Fibroblast of skin of left quadriceps (primary cell): ENCODE measurements around the gene MARCHF2.
"Not testable (repeated sequence)": the region's sequence is repeated elsewhere in the genome, so short reads cannot be mapped to it uniquely, and the experiment has no call there.

Experiments
- DNase-seq, 2 experiments: peaks; one replicate each; pipeline ENCODE4 v3.0.0-alpha.2; 2013; ENCODE audit warnings: low read depth in 2 of 2

The MARCHF2 gene

GRCh38 chr19:8412783-8413628 lies at the start of gene MARCHF2:
MARCHF2 (plus strand) TSS chr19:8413305; CDS start chr19:8421841, 8,536 bp downstream.
- DNase-seq, result peak; percentile 90 to 91

GRCh38 chr19:8363803-8364771 lies 49.0 kb upstream of the MARCHF2 start, which contains the start of gene ANGPTL4:
ANGPTL4 (plus strand) TSS chr19:8364155; CDS start chr19:8364322, 167 bp downstream.
- no peak for DNase-seq

- no peak for DNase-seq
Measured at GRCh38 chr19:8366121-8366581, 47.0 kb upstream of the MARCHF2 start.

GRCh38 chr19:8366961-8367326 lies 46.2 kb upstream of the MARCHF2 start:
- DNase-seq, result no peak

- DNase-seq, result peak; percentile 94 to 95
Measured at GRCh38 chr19:8367327-8368001, 45.6 kb upstream of the MARCHF2 start.

GRCh38 chr19:8370176-8371010 lies 42.7 kb upstream of the MARCHF2 start:
- DNase-seq, result no peak

- no peak for DNase-seq
Measured at GRCh38 chr19:8371011-8371804, 41.9 kb upstream of the MARCHF2 start.

GRCh38 chr19:8373867-8374813 lies 39.0 kb upstream of the MARCHF2 start:
- no peak for DNase-seq

- not testable (repeated sequence) for DNase-seq
Measured at GRCh38 chr19:8375766-8376165, 37.3 kb upstream of the MARCHF2 start.

- not testable (repeated sequence) for DNase-seq
Measured at GRCh38 chr19:8376373-8376974, 36.6 kb upstream of the MARCHF2 start.

- DNase-seq, result no peak
Measured at GRCh38 chr19:8377598-8377997, 35.5 kb upstream of the MARCHF2 start.

- not testable (repeated sequence) for DNase-seq
Measured at GRCh38 chr19:8379156-8379891, 33.8 kb upstream of the MARCHF2 start.

GRCh38 chr19:8384569-8384968 lies 28.5 kb upstream of the MARCHF2 start:
- not testable (repeated sequence) for DNase-seq

- DNase-seq, result not testable (repeated sequence)
Measured at GRCh38 chr19:8385103-8385502, 28.0 kb upstream of the MARCHF2 start.

GRCh38 chr19:8385566-8385965 lies 27.5 kb upstream of the MARCHF2 start:
- not testable (repeated sequence) for DNase-seq

- not testable (repeated sequence) for DNase-seq
Measured at GRCh38 chr19:8386419-8386818, 26.7 kb upstream of the MARCHF2 start.

GRCh38 chr19:8386990-8387389 lies 26.1 kb upstream of the MARCHF2 start:
- DNase-seq, result no peak
